ENCODE results near the gene TOLLIP.

TOLLIP gene

GRCh38 chr11:1229471-1230120, 79.8 kb downstream of the TOLLIP start:
- no peak for DNase-seq

- no peak for DNase-seq
Measured at GRCh38 chr11:1228921-1229451, 80.4 kb downstream of the TOLLIP start.

GRCh38 chr11:1228101-1228821, 81.2 kb downstream of the TOLLIP start:
- DNase-seq = no peak

- no peak for DNase-seq
Measured at GRCh38 chr11:1227551-1228100, 81.8 kb downstream of the TOLLIP start.

- DNase-seq = no peak
Measured at GRCh38 chr11:1226986-1227550, 82.4 kb downstream of the TOLLIP start.

- no peak for DNase-seq
Measured at GRCh38 chr11:1226226-1226985, 83.0 kb downstream of the TOLLIP start.

GRCh38 chr11:1225386-1226225, 83.8 kb downstream of the TOLLIP start:
- no peak for DNase-seq

GRCh38 chr11:1224491-1225385, 84.7 kb downstream of the TOLLIP start:
- no peak for DNase-seq

All from effector CD8-positive, alpha-beta T cell (primary cell).